CD4-positive, alpha-beta T cell treated with Interleukin-15 for 4 hours (primary cell): ENCODE measurements around the gene PPP4R1.
"Not testable (repeated sequence)": the region's sequence is repeated elsewhere in the genome, so short reads cannot be mapped to it uniquely, and the experiment has no call there.

Source experiments
- DNase-seq: peaks from one replicate; pipeline ENCODE4 v3.0.0-alpha.2; 2020; ENCODE audit warnings: low spot score

PPP4R1 gene

DNA sequence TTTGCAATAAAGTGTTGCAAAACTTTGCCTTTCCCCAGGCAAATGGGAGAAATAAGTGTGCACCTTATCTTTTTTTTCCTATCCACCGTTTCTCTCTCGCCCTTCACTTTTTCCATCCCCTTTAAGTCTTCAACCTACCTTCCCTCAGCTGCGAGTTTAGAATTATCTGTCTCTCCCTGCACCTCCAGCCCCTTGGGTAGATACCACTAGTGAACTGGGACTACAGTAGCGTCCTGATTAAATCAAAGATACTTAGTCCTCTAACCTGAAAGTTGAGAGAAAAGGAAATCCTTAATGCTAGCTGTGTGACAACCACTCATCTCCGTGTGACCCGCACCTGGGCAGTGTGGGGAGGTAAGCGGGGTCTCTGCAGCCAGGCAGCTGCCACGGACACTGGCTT is 16.1 kb upstream of the PPP4R1 start:
- DNase-seq = no peak

DNA sequence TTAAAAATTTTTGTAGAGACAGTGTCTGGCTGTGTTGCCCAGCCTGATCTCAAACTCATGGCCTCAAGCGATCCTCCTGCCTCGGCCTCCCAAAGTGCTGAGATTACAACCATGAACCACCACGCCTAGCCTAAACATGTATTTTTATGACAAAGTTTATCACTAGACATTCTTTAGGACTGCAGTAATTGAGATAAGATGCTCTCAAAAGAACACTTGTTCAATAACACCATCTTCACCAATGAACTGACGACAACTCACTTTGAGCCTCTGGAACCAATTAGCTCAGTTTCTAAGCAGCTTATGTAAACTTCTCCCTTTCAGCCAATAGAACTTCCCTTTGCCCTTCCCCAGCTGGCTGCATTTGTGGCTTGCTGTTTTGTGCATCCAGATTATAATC is 15.3 kb upstream of the PPP4R1 start:
- DNase-seq = no peak

DNA sequence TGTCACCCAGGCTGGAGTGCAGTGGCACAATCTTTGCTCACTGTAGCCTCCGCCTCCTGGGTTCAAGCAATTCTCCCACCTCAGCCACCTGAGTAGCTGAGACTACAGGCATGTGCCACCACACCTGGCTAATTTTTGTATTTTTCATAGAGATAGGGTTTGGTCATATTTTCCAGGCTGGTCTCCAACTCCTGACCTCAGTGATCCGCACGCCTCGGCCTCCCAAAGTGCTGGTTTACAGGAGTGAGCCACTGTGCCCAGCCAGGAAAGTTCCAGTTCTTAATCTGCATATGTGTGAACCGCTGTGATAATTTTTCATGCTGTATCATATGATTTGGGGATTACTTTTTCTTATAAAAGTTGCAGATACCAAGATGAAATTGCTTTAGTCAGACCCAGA is 14.6 kb upstream of the PPP4R1 start:
- DNase-seq = no peak

DNA sequence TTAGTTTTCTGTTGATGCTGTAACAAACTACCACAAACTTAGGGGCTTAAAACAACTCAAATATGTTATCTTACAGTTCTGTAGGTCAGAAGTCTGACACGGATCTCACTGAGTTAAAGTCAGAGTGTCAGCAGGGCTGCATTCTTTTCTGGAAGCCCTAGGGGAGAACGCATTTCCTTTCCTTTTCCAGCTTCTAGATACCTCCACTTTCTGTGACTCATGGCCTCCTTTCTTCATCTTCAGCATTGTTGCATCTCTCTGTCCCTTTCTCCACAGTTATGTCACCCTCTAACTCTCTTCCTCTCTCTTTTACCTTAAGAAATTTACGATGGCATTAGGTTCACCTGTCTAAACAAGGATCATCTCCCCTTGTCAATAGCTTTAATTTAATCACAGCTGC is 13.3 kb upstream of the PPP4R1 start:
- no peak for DNase-seq

DNA sequence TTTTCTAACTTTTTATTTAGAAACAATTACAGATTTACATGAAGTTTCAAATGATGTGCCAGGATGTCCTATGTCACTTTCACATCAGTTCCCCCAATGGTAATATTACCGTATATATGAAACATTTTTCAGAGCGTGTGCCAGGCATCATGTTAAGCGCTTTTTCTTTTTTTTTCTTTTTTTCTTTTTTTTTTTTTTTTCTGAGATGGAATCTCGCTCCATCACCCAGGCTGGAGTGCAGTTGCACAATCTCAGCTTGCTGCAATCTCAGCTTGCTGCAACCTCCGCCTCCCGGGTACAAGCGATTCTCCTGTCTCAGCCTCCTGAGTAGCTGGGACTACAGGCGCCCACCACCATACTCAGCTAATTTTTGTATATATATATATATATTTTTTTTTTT is 5.6 kb upstream of the PPP4R1 start:
- DNase-seq = no peak

DNA sequence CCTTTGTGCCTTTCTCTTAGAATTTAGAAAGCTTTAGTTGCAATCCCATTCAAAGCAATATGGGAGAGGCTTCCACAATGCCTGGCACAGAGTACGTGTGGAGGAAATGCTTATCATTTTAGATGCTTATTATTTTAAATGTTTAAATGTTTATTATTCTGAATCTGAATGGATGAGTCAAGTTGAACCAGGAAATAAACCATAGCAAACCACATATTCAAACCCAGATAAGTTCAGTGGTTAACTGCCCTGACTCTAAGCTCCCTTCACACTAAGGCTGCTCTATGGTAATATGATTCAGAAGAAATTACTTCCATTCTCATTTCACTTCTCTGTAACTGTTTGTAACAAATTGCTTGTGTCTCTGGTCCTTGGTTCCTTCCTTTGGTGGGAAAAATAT is 5.2 kb upstream of the PPP4R1 start:
- DNase-seq = peak; percentile 8

DNA sequence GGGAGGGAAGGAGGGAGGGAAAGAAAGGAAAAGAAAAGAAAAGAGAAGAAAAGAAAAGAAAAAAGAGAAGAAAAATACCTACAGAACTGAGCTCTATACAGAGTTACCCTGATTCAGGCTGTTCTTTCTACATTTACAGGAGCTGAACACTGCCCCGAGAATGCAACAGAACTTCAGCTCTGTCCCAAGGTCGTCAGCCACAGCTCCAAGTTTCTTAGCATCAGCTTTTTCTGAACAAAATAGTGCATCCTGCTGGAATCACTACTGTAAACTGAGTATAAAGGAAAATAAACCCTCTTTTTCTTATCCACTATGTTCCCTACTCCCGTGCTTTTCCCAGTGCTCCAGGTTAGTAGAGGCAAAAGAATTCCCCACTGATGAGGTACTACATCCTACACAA is 4.7 kb upstream of the PPP4R1 start:
- no peak for DNase-seq

DNA sequence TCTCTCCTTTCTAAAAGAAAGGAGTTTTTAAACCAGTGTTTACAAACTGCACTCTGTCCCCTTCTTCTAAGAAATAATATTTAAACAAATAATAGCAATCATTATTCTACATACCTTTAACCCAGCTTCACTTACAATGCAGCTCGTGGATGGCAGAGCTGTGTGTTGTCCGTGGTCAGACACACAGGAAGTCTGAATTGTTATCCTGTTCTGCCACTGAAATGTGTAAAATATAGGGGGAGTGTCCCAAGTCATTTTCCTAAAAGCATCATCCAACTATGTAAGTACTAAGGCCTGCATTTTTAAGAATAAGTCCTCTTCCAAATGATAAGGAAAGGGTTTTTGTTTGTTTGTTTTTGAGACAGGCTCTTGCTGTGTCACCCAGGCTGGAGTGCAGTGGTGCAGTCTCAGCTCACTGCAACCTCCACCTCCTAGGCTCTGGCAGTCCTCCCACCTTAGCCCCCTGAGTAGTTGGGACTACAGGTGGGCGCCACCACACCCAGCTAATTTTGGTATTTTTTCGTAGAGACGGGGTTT is 2.7 kb upstream of the PPP4R1 start:
- DNase-seq = no peak

DNA sequence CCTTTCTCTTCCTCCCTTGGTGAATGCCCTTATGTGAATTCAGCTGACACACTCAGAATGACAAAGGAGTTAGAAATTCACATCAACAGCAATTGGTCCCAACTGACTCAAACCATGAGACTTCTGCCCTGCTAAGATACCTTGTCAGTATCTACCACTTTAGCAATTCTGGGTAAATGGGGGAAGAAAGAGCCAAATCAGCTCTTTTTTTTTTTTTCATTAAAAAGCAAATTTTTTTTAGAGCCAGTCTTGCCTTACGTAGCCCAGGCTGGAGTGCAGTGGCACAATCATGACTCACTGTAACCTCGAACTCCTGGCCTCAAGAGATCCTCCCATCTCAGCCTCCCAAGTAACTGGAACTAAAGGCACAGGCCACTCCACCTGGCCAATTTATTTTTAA is 1.7 kb upstream of the PPP4R1 start:
- DNase-seq = no peak

DNA sequence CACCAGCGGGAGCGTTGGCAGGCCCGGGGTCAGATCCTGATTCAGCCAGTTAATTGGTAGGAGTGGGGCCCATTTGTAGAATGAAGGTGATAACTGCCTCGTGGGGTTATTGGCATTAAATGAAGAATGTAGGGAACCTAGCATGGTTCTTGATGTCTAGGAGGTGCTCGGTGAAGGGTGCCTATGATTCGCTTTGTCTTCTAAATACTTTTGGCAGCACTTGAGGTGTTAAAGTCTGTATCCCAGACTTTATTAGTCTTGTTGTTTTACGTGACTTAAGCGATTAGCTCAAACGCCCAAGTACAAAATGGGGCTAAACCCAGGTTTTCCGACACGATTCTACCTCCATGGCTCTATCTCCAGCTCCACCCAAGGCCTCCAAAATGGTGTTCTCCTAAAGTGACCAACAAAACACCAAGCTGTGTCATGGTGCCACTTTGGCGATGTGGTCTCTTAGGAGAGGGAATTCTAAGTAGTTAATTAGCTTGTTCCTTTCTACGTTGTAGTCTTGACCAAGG is 980 bp upstream of the PPP4R1 start:
- no peak for DNase-seq

DNA sequence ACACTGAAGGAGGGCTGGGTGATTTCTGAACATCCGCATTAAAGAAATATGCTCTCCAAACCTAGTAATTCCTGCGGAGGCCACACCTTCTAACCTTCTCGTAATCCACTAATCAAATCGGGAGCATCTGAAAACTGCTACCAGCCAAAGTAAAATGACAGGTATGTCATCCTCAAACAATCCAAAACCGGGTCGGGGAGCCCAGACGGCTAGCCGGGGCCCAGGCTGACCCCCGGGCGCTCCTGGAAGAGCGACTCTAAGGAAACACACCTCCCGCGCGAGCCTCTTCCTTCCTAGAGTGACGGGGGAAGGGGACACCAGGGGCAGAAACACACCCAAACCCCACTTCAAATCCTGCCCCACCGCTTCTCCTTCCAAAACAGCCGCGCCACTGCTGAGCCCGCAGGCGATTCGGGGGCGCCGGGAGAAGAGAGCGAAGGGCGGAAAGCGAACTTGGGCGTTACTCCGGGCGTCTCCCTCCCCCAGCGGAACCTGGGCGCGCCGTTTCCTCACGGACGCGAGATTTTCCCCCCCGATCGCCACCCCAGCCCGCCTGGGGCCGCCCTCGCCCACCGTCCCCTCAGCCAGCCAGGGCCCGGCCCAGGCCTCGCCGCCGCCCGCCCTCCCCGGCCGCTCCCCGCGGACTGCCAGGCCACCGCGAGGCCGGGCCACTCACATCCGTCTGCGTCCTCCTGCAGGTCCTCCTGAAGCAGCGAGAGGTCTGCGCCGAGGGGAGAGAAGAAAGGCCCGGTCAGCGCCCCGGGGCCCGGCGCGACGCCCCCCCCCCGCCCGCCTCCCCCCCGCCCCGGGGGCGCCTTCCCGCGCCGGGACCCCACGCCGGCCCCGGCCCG is 584 bp downstream of the PPP4R1 start:
- DNase-seq = peak; percentile 32

DNA sequence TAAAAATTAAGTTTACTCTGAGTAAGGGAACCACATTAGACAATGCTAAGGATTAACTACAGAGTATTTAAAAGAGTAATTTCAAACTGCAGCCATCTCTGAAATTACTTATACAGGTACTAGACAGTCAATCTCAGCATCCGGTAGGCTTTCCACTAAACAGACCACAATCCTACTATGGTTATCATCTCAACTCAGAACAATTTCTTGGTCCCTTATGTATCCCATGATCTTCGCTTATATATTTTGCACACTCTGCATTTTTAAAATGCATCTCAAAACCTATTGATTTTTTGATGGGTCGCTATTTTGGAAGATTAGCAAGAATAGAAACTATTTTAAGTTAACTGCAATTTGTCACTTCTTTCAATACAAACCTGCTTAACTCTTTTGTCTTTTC is 1.4 kb downstream of the PPP4R1 start:
- DNase-seq = no peak

DNA sequence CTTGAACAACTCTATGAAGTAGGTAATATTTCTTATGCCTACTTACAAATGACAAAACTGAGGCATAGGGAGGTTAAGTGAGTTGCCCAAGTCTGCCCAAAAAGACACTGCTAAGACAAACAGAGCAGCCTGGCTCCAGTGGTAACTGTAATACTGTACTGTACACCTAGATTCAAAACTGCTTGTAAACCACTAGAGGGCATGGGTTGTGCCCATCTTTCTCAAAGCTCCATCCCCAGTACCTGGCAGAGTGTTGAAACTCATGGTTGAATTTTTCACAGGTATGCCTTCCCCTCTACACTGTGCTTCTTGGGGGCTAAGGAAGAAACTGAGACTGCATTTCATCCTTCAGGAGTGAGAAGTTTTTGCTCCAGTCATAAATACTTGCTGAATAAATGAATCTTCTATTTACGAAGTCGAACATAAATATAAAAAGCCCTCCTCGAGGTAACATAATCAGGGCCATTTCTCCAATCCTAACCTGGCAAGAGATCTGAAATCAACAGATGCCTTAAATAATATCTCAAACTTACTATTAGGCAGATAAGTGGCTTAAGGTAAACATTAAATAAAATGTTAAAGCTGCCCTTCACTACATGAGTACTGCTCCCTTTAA is 2.0 kb downstream of the PPP4R1 start:
- DNase-seq = peak; percentile 63

DNA sequence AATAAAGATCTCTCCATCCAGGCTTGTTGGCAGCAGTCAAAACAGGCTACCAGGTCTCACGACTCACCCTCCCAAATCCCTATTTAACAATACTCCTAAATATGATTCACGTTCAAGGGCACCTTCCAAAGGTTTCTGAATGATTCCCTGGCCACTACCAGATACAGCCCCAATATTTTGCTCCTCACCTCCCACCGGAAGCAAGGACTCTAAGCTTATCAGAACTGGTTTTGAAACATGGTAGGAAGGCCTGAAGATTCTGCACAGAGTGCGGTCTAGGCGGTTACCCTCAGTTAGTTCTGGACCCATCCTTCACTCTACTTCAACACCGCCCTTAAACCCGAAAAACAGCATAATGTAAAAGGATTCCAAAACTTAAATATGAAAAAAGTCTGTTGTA is 5.2 kb downstream of the PPP4R1 start:
- DNase-seq = no peak

DNA sequence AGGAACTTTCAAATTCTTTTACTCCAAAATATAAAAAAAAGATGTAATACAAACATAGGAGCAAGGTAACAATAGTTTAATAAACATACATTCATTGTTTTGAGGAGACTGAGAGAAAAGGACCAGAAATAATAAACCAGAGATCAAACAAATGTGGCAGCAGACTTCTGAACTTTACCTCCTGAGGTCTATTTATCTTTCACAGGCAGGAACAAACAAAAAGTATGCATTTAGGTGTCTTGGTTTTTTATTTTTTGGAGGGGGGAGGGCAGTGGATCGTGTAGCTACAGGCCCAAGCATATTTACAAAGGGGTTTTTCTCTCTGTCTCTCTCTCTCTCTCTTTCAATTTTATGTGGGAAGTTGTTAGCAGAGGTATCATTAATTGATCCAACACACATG is 5.6 kb downstream of the PPP4R1 start:
- DNase-seq = no peak

DNA sequence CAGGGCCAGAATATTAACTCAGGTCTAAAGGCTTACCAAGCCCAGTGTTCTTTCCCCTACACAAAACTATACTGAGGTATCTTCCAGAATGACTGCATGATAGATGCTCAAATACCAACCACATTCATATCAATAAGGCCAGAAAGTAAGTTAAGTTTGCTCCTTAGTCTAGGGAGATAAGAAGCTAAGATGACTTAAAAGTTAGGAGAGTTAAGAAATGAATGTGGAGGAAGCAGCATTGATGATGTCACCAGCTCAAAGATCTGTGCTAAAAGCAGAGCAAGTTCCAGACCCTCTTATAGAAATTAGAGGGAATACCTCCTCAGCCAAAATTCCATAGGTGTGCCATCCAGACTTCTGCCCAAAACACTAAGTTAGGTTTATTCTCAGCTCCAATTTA is 6.1 kb downstream of the PPP4R1 start:
- no peak for DNase-seq

DNA sequence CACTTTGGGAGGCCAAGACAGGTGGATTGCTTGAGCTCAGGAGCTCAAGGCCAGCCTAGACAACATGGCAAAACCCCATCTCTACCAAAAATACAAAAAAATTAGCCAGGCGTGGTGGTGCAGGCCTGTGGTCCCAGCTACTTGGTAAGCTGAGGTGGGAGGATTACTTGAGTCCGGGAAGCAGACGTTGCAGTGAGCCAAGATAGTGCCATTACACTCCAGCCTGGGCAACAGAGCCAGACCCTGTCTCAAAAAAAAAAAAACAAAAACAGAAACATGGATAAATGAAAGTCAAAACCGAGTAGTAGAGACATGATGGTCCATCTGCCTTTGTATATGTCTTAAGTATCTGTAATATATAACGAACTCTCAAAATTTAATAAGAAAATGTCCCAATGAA is 7.2 kb downstream of the PPP4R1 start:
- not testable (repeated sequence) for DNase-seq

DNA sequence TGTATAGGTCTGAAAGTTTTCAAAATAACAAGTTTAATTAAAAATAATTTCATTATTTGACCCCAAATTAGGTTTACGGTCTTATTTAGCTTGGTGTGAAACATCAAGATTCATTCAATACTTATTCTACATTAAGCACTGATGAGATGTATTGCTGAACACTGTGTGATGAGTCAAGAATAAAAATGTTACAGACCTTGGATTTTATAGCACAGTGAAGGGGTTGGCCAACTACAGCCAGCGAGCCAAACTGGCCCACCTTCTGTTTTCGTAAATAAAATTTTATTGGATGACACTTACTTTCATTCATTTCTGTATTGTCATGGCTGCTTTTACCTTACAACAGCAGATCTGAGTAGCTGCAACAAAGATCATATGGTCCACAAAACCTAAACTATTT is 8.3 kb downstream of the PPP4R1 start:
- DNase-seq = no peak

DNA sequence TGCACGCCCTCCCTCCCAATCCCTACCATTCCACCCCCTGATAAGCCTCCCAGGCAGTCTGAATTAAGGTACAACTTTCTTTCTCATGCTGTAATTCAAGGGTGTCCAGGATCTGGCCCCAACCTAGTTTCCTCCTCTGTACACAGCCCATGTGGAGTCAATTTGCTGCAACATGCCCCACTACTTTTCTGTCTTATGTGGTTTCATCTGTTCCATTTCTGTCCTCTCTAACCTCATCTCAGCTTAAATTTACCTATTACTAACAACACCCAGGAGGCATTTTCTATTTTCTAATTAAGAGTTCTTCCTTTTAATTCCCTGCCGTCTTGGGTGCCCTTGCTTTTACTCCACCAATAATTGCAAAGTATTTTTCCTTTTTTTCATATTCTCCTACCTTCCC is 10.0 kb downstream of the PPP4R1 start:
- no peak for DNase-seq

DNA sequence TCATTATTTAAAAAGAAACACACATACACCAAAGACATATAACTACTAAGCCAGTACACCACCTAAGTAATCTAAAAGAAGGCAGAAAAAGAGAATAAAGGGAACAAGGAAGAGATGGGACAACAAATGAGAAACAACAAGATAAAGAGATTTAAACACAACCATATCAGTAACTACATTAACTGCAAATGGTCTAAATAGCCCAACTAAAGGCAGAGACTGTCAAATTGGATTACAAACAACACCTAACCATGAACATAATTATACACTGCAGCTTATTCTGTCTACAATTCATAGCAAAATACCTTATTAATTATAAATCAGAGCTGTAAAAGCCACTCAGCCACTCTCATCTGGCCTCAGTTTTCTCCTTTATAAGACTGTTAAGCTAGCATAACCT is 15.0 kb downstream of the PPP4R1 start:
- no peak for DNase-seq

DNA sequence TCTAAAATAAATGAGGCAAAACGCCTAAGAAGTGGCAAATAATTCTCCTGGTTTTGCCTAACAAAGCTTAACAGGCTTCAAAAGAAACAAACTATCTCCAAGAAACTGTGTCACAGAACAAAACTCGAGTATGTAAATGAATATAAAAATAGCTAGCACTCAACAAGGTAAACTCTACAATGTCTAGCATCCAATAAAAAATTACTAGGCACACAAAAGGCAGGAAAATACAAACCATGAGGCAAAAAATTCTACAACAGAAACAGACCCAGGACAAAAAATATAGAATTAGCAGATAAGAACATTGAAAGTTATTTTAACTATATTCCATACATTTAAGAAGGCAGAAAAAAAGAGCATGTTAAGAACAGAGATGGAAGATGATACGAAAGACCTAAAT is 16.8 kb downstream of the PPP4R1 start:
- DNase-seq = no peak

DNA sequence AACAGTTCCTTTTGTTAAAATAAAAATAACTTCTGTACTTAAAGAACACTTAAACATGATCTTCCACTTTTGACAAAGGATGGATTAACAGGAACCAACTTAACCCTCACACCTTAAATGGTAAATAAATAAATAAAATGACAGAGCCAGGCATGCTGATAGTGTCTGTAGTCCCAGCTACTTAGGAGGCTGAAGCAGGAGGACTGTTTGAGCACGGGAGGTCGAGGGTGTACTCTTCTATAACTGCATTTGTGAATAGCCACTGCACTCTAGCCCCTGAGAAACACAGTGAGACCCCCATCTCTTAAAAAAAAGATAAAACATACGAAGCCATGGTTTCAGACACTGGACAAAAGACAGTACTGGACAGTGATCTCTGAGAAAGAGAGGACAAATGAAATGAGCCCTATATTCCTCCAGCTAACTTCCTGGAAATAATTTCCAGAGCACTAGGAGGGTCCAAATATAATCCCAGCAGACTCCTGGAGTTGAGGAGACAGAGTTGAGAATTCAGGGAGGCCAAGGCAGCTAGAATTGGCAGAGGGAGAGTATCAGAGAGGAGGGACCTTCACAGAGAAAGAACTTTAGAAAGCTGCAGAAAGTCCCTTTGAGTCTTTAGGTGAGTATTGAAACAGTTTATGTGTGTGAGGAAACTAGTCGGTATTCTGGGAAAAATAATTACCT is 17.4 kb downstream of the PPP4R1 start:
- DNase-seq = no peak

DNA sequence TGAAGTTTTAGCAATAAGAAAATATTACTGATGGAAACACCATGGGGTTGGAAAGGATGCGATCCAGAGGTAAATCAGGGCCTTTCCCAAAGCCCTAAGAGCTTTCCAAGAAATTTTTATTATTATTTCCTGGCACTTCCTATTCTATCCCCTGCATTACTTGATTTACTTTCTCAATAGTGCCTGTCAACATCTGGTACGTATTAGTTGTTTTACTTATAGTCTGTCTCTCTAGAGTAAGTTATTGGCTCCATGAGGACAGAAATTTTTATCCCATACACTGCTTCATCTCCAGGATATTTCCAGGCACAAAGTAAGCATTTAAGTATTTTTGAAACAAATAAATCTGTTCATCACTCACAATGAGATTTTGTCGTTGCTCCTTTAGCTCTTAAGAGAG is 18.1 kb downstream of the PPP4R1 start:
- DNase-seq = no peak
